ENCODE measurements around the gene CACNA2D1.
A peak's percentile ranks its signal among the peaks of the same experiment; 100 is the strongest.
"Not testable (repeated sequence)": the region's sequence is repeated elsewhere in the genome, so short reads cannot be mapped to it uniquely, and the experiment has no call there.

CACNA2D1 gene

GRCh38 chr7:82443036-82443546 lies 486 bp downstream of the CACNA2D1 start:
- no peaks in the 10 kb centered on the region for H3K4me1 Mint-ChIP-seq
- H3K4me3 Mint-ChIP-seq: peak overlapping the region; percentile 36
- no peaks in the 10 kb centered on the region for H3K36me3 Mint-ChIP-seq
- H3K27ac Mint-ChIP-seq: no peak overlapping the region
- peaks cover 26% of the 10 kb centered on the region for H3K27me3 Mint-ChIP-seq
- ATAC-seq: no peak
- peaks cover 3% of the 10 kb centered on the region for H3K9me3 Mint-ChIP-seq

GRCh38 chr7:82442492-82443035 lies 1.0 kb downstream of the CACNA2D1 start:
- H3K4me3 Mint-ChIP-seq: no peak overlapping the region

GRCh38 chr7:82441669-82442478 lies 1.7 kb downstream of the CACNA2D1 start:
- Mint-ChIP-seq H3K4me1 (no peaks in the 10 kb centered on the region), H3K36me3 (no peaks in the 10 kb centered on the region), H3K9me3 (peaks cover 3% of the 10 kb centered on the region), H3K27me3 (peaks cover 26% of the 10 kb centered on the region), H3K4me3 (no peak overlapping the region), H3K27ac (no peak overlapping the region)
- no peak for ATAC-seq

More at GRCh38 chr7:82442492-82443035, 1.0 kb downstream of the CACNA2D1 start:
- no peaks in the 10 kb centered on the region for H3K4me1 Mint-ChIP-seq
- H3K36me3 Mint-ChIP-seq: no peaks in the 10 kb centered on the region
- H3K9me3 Mint-ChIP-seq: peaks cover 3% of the 10 kb centered on the region
- ATAC-seq: no peak
- H3K27ac Mint-ChIP-seq: no peak overlapping the region
- peaks cover 26% of the 10 kb centered on the region for H3K27me3 Mint-ChIP-seq

GRCh38 chr7:82438521-82438920 lies 5.1 kb downstream of the CACNA2D1 start:
- no peaks in the 10 kb centered on the region for H3K36me3 Mint-ChIP-seq
- ATAC-seq: no peak
- H3K4me1 Mint-ChIP-seq: no peaks in the 10 kb centered on the region
- no peak overlapping the region for H3K27ac Mint-ChIP-seq
- H3K9me3 Mint-ChIP-seq: no peaks in the 10 kb centered on the region
- H3K4me3 Mint-ChIP-seq: no peak overlapping the region
- H3K27me3 Mint-ChIP-seq: peaks cover 8% of the 10 kb centered on the region

GRCh38 chr7:82435769-82436168 lies 7.8 kb downstream of the CACNA2D1 start:
- H3K27me3 Mint-ChIP-seq: no peaks in the 10 kb centered on the region
- no peaks in the 10 kb centered on the region for H3K9me3 Mint-ChIP-seq
- H3K4me3 Mint-ChIP-seq: no peak overlapping the region
- H3K4me1 Mint-ChIP-seq: no peaks in the 10 kb centered on the region
- no peak for ATAC-seq
- no peak overlapping the region for H3K27ac Mint-ChIP-seq
- no peaks in the 10 kb centered on the region for H3K36me3 Mint-ChIP-seq

- no peaks in the 10 kb centered on the region for H3K9me3 Mint-ChIP-seq
- no peaks in the 10 kb centered on the region for H3K36me3 Mint-ChIP-seq
- no peak overlapping the region for H3K27ac Mint-ChIP-seq
- no peaks in the 10 kb centered on the region for H3K27me3 Mint-ChIP-seq
- H3K4me3 Mint-ChIP-seq: no peak overlapping the region
- no peak for ATAC-seq
- no peaks in the 10 kb centered on the region for H3K4me1 Mint-ChIP-seq
These were observed 9.1 kb downstream of the CACNA2D1 start for GRCh38 chr7:82434275-82435022.

- Mint-ChIP-seq H3K27ac (no peak overlapping the region), H3K4me1 (no peaks in the 10 kb centered on the region)
- peak; percentile 55 for ATAC-seq
These were observed 10.1 kb downstream of the CACNA2D1 start for GRCh38 chr7:82433507-82433906.

GRCh38 chr7:82432743-82433142 lies 10.8 kb downstream of the CACNA2D1 start:
- not testable (repeated sequence) for H3K9me3 Mint-ChIP-seq, H3K27ac Mint-ChIP-seq, H3K27me3 Mint-ChIP-seq, ATAC-seq, H3K4me1 Mint-ChIP-seq, H3K4me3 Mint-ChIP-seq, H3K36me3 Mint-ChIP-seq

More at GRCh38 chr7:82433507-82433906, 10.1 kb downstream of the CACNA2D1 start:
- no peak overlapping the region for H3K4me3 Mint-ChIP-seq
- no peaks in the 10 kb centered on the region for H3K9me3 Mint-ChIP-seq
- H3K36me3 Mint-ChIP-seq: no peaks in the 10 kb centered on the region
- H3K27me3 Mint-ChIP-seq: no peaks in the 10 kb centered on the region

- Mint-ChIP-seq H3K36me3 (no peaks in the 10 kb centered on the region), H3K27me3 (no peaks in the 10 kb centered on the region), H3K4me1 (no peaks in the 10 kb centered on the region), H3K4me3 (no peak overlapping the region), H3K27ac (no peak overlapping the region), H3K9me3 (no peaks in the 10 kb centered on the region)
- no peak for ATAC-seq
These were observed 12.8 kb downstream of the CACNA2D1 start for GRCh38 chr7:82430500-82431465.

GRCh38 chr7:82429408-82429807 lies 14.2 kb downstream of the CACNA2D1 start:
- H3K27me3 Mint-ChIP-seq: no peaks in the 10 kb centered on the region
- H3K9me3 Mint-ChIP-seq: no peaks in the 10 kb centered on the region
- no peaks in the 10 kb centered on the region for H3K36me3 Mint-ChIP-seq
- no peak overlapping the region for H3K4me3 Mint-ChIP-seq
- no peak for ATAC-seq
- no peaks in the 10 kb centered on the region for H3K4me1 Mint-ChIP-seq
- H3K27ac Mint-ChIP-seq: no peak overlapping the region

- H3K9me3 Mint-ChIP-seq: no peaks in the 10 kb centered on the region
- H3K4me1 Mint-ChIP-seq: no peaks in the 10 kb centered on the region
- no peak overlapping the region for H3K27ac Mint-ChIP-seq
- no peaks in the 10 kb centered on the region for H3K36me3 Mint-ChIP-seq
- ATAC-seq: no peak
- no peaks in the 10 kb centered on the region for H3K27me3 Mint-ChIP-seq
- H3K4me3 Mint-ChIP-seq: no peak overlapping the region
These were observed 15.2 kb downstream of the CACNA2D1 start for GRCh38 chr7:82428186-82428961.

GRCh38 chr7:82423446-82423845 lies 20.1 kb downstream of the CACNA2D1 start:
- H3K9me3 Mint-ChIP-seq: no peaks in the 10 kb centered on the region
- ATAC-seq: no peak

GRCh38 chr7:82419200-82419599 lies 24.4 kb downstream of the CACNA2D1 start:
- Mint-ChIP-seq H3K9me3 (peaks cover 3% of the 10 kb centered on the region), H3K27ac (no peak overlapping the region), H3K4me1 (no peaks in the 10 kb centered on the region), H3K27me3 (no peaks in the 10 kb centered on the region), H3K36me3 (no peaks in the 10 kb centered on the region), H3K4me3 (no peak overlapping the region)
- ATAC-seq: no peak

More at GRCh38 chr7:82423446-82423845, 20.1 kb downstream of the CACNA2D1 start:
- no peak overlapping the region for H3K27ac Mint-ChIP-seq
- H3K4me1 Mint-ChIP-seq: no peaks in the 10 kb centered on the region
- H3K4me3 Mint-ChIP-seq: no peak overlapping the region
- no peaks in the 10 kb centered on the region for H3K27me3 Mint-ChIP-seq
- no peaks in the 10 kb centered on the region for H3K36me3 Mint-ChIP-seq

GRCh38 chr7:82417898-82418297 lies 25.7 kb downstream of the CACNA2D1 start:
- H3K4me1 Mint-ChIP-seq: no peaks in the 10 kb centered on the region
- no peak for ATAC-seq
- no peak overlapping the region for H3K4me3 Mint-ChIP-seq
- no peak overlapping the region for H3K27ac Mint-ChIP-seq
- H3K36me3 Mint-ChIP-seq: no peaks in the 10 kb centered on the region
- no peaks in the 10 kb centered on the region for H3K27me3 Mint-ChIP-seq
- H3K9me3 Mint-ChIP-seq: peaks cover 3% of the 10 kb centered on the region

All from stimulated activated memory B cell treated with anti-CD40 and anti-IgM and Interleukin-4, amounts not matched to agents 10 μg/mL and 1 μg/mL and 100 μg/mL, for 72 hours (primary cell).